Sigmoid colon (tissue), 4 donors: Measurements from ENCODE around the gene GALNT13.

ENCODE experiments used
- POLR2A ChIP-seq, 2 donors: fragments of 450-650 bp; IDR thresholded peaks; one replicate each; pipeline ENCODE4 v1.6.1; 2016; ENCODE audit warnings: antibody characterized with exemption in 2 of 2, mild to moderate bottlenecking in 2 of 2, moderate library complexity in 2 of 2
- POLR2AphosphoS5 ChIP-seq, 4 donors: sonication (generic); formaldehyde crosslinking; IDR thresholded peaks; one replicate each; pipeline ENCODE4 v1.6.1; 2017; ENCODE audit warnings: antibody characterized with exemption in 4 of 4

GRCh38 chr2:154375579-154375931, 503.8 kb downstream of the GALNT13 start:
- TF ChIP-seq POLR2A (IDR thresholded peaks at IDR 0.05) = no peak
- TF ChIP-seq POLR2AphosphoS5 (IDR thresholded peaks at IDR 0.05) = no peak
